ENCODE results near the gene LRFN2. TPM values are rescaled to one million over a fixed set of nuclear protein-coding genes. Genes with fewer than 3 reads are reported as not detected.

LRFN2 gene
- total RNA-seq, 2 experiments from 2014 or later, result not detected

GRCh38 chr6:40379811-40380210 is 207.4 kb downstream of the LRFN2 start:
- ATAC-seq (no peak), DNase-seq (no peak)
- Mint-ChIP-seq H3K36me3 (no peaks in the 10 kb centered on the region), H3K4me3 (no peak overlapping the region), H3K4me1 (no peaks in the 10 kb centered on the region), H3K27me3 (peaks cover 9% of the 10 kb centered on the region), H3K27ac (no peak overlapping the region), H3K9me3 (ENCODE audit: low read depth) (no peaks in the 10 kb centered on the region)
- CTCF ChIA-PET, result no interaction called here

- H3K36me3 Mint-ChIP-seq, result no peaks in the 10 kb centered on the region
- peaks cover 6% of the 10 kb centered on the region for H3K27me3 Mint-ChIP-seq
- ATAC-seq (no peak), DNase-seq (no peak)
- no peak overlapping the region for H3K4me3 Mint-ChIP-seq
- H3K4me1 Mint-ChIP-seq, result no peaks in the 10 kb centered on the region
- H3K9me3 Mint-ChIP-seq (ENCODE audit: low read depth), result no peaks in the 10 kb centered on the region
- no peak overlapping the region for H3K27ac Mint-ChIP-seq
- CTCF ChIA-PET, result no interaction called here
Observed at GRCh38 chr6:40378725-40379074, 208.5 kb downstream of the LRFN2 start.

GRCh38 chr6:40378071-40378724 is 209.0 kb downstream of the LRFN2 start:
- CTCF ChIA-PET, result no interaction called here
- DNase-seq, result no peak
- no peaks in the 10 kb centered on the region for H3K36me3 Mint-ChIP-seq
- H3K9me3 Mint-ChIP-seq (ENCODE audit: low read depth), result no peaks in the 10 kb centered on the region
- H3K4me3 Mint-ChIP-seq, result no peak overlapping the region
- H3K27ac Mint-ChIP-seq, result no peak overlapping the region
- ATAC-seq, result no peak
- peaks cover 5% of the 10 kb centered on the region for H3K27me3 Mint-ChIP-seq
- H3K4me1 Mint-ChIP-seq, result no peaks in the 10 kb centered on the region

- Mint-ChIP-seq H3K36me3 (no peaks in the 10 kb centered on the region), H3K4me3 (no peak overlapping the region), H3K27me3 (no peaks in the 10 kb centered on the region), H3K27ac (no peak overlapping the region), H3K9me3 (ENCODE audit: low read depth) (no peaks in the 10 kb centered on the region), H3K4me1 (peaks cover 3% of the 10 kb centered on the region)
- DNase-seq (no peak), ATAC-seq (no peak)
- CTCF ChIA-PET, result no interaction called here
Observed at GRCh38 chr6:40377173-40377806, 209.9 kb downstream of the LRFN2 start.

GRCh38 chr6:40376113-40376650 is 211.0 kb downstream of the LRFN2 start:
- Mint-ChIP-seq H3K27ac (no peak overlapping the region), H3K27me3 (no peaks in the 10 kb centered on the region), H3K9me3 (ENCODE audit: low read depth) (peaks cover 2% of the 10 kb centered on the region), H3K4me1 (peaks cover 12% of the 10 kb centered on the region), H3K4me3 (no peak overlapping the region), H3K36me3 (peaks cover 5% of the 10 kb centered on the region)
- DNase-seq (no peak), ATAC-seq (no peak)
- CTCF ChIA-PET, result no interaction called here

GRCh38 chr6:40373267-40373666 is 213.9 kb downstream of the LRFN2 start:
- no peak overlapping the region for H3K27ac Mint-ChIP-seq
- H3K4me1 Mint-ChIP-seq, result peaks cover 34% of the 10 kb centered on the region
- peaks cover 14% of the 10 kb centered on the region for H3K9me3 Mint-ChIP-seq (ENCODE audit: low read depth)
- DNase-seq, result no peak
- no peak for ATAC-seq
- H3K36me3 Mint-ChIP-seq, result peaks cover 23% of the 10 kb centered on the region
- no peak overlapping the region for H3K4me3 Mint-ChIP-seq
- CTCF ChIA-PET, result no interaction called here
- peaks cover 2% of the 10 kb centered on the region for H3K27me3 Mint-ChIP-seq

GRCh38 chr6:40371621-40372020 is 215.5 kb downstream of the LRFN2 start:
- CTCF ChIA-PET, result interaction anchor here (1.0 kb wide), 1 partner anchor 49 kb away, joined by 3 read pairs; no protein-coding TSS in a partner anchor
- peaks cover 34% of the 10 kb centered on the region for H3K4me1 Mint-ChIP-seq
- DNase-seq, result no peak
- H3K27ac Mint-ChIP-seq, result peak overlapping the region; percentile 69
- peaks cover 29% of the 10 kb centered on the region for H3K36me3 Mint-ChIP-seq
- H3K4me3 Mint-ChIP-seq, result no peak overlapping the region
- peaks cover 5% of the 10 kb centered on the region for H3K27me3 Mint-ChIP-seq
- H3K9me3 Mint-ChIP-seq (ENCODE audit: low read depth), result peaks cover 18% of the 10 kb centered on the region
- peak; percentile 91 for ATAC-seq

GRCh38 chr6:40371095-40371494 is 216.1 kb downstream of the LRFN2 start:
- Mint-ChIP-seq H3K27me3 (peaks cover 8% of the 10 kb centered on the region), H3K36me3 (peaks cover 29% of the 10 kb centered on the region), H3K9me3 (ENCODE audit: low read depth) (peaks cover 21% of the 10 kb centered on the region), H3K4me1 (peaks cover 34% of the 10 kb centered on the region), H3K27ac (no peak overlapping the region), H3K4me3 (no peak overlapping the region)
- no peak for DNase-seq
- ATAC-seq, result no peak
- CTCF ChIA-PET, result no interaction called here

GRCh38 chr6:40369891-40370290 is 217.3 kb downstream of the LRFN2 start:
- DNase-seq, result no peak
- CTCF ChIA-PET, result no interaction called here
- peaks cover 34% of the 10 kb centered on the region for H3K4me1 Mint-ChIP-seq
- H3K27ac Mint-ChIP-seq, result peak overlapping the region; percentile 24
- H3K27me3 Mint-ChIP-seq, result peaks cover 15% of the 10 kb centered on the region
- H3K4me3 Mint-ChIP-seq, result no peak overlapping the region
- peaks cover 29% of the 10 kb centered on the region for H3K36me3 Mint-ChIP-seq
- H3K9me3 Mint-ChIP-seq (ENCODE audit: low read depth), result peaks cover 24% of the 10 kb centered on the region
- ATAC-seq, result no peak

GRCh38 chr6:40369042-40369441 is 218.1 kb downstream of the LRFN2 start:
- DNase-seq (no peak), ATAC-seq (no peak)
- H3K27ac Mint-ChIP-seq, result no peak overlapping the region
- CTCF ChIA-PET, result no interaction called here
- H3K9me3 Mint-ChIP-seq (ENCODE audit: low read depth), result peaks cover 25% of the 10 kb centered on the region
- peaks cover 18% of the 10 kb centered on the region for H3K27me3 Mint-ChIP-seq
- peaks cover 29% of the 10 kb centered on the region for H3K36me3 Mint-ChIP-seq
- H3K4me1 Mint-ChIP-seq, result peaks cover 34% of the 10 kb centered on the region
- no peak overlapping the region for H3K4me3 Mint-ChIP-seq

GRCh38 chr6:40362859-40363258 is 224.3 kb downstream of the LRFN2 start:
- Mint-ChIP-seq H3K4me3 (no peak overlapping the region), H3K4me1 (no peaks in the 10 kb centered on the region)

GRCh38 chr6:40359808-40360207 is 227.4 kb downstream of the LRFN2 start:
- H3K27me3 Mint-ChIP-seq, result peaks cover 49% of the 10 kb centered on the region
- H3K4me3 Mint-ChIP-seq, result no peak overlapping the region
- DNase-seq (no peak), ATAC-seq (no peak)
- H3K4me1 Mint-ChIP-seq, result peaks cover 9% of the 10 kb centered on the region
- no peaks in the 10 kb centered on the region for H3K36me3 Mint-ChIP-seq
- H3K27ac Mint-ChIP-seq, result no peak overlapping the region
- H3K9me3 Mint-ChIP-seq (ENCODE audit: low read depth), result no peaks in the 10 kb centered on the region
- CTCF ChIA-PET, result no interaction called here

More at GRCh38 chr6:40362859-40363258, 224.3 kb downstream of the LRFN2 start:
- H3K36me3 Mint-ChIP-seq, result peaks cover 2% of the 10 kb centered on the region
- DNase-seq (no peak), ATAC-seq (no peak)
- peaks cover 60% of the 10 kb centered on the region for H3K27me3 Mint-ChIP-seq
- no peak overlapping the region for H3K27ac Mint-ChIP-seq
- peaks cover 8% of the 10 kb centered on the region for H3K9me3 Mint-ChIP-seq (ENCODE audit: low read depth)
- CTCF ChIA-PET, result no interaction called here

- Mint-ChIP-seq H3K9me3 (ENCODE audit: low read depth) (no peaks in the 10 kb centered on the region), H3K27ac (no peak overlapping the region), H3K4me1 (peaks cover 9% of the 10 kb centered on the region), H3K27me3 (peaks cover 43% of the 10 kb centered on the region), H3K36me3 (no peaks in the 10 kb centered on the region), H3K4me3 (no peak overlapping the region)
- CTCF ChIA-PET, result no interaction called here
- ATAC-seq (no peak), DNase-seq (no peak)
Observed at GRCh38 chr6:40358473-40359460, 228.4 kb downstream of the LRFN2 start.

Measured in activated CD8-positive, alpha-beta memory T cell treated with anti-CD3 and anti-CD28 coated beads, Interleukin-2, amount 10 ng/mL, durations not matched to agents 7 days and 5 days (primary cell).